ENCODE results near the gene MIA3.
"Not testable (repeated sequence)": the region's sequence is repeated elsewhere in the genome, so short reads cannot be mapped to it uniquely, and the experiment has no call there.

Gene MIA3, protein sequence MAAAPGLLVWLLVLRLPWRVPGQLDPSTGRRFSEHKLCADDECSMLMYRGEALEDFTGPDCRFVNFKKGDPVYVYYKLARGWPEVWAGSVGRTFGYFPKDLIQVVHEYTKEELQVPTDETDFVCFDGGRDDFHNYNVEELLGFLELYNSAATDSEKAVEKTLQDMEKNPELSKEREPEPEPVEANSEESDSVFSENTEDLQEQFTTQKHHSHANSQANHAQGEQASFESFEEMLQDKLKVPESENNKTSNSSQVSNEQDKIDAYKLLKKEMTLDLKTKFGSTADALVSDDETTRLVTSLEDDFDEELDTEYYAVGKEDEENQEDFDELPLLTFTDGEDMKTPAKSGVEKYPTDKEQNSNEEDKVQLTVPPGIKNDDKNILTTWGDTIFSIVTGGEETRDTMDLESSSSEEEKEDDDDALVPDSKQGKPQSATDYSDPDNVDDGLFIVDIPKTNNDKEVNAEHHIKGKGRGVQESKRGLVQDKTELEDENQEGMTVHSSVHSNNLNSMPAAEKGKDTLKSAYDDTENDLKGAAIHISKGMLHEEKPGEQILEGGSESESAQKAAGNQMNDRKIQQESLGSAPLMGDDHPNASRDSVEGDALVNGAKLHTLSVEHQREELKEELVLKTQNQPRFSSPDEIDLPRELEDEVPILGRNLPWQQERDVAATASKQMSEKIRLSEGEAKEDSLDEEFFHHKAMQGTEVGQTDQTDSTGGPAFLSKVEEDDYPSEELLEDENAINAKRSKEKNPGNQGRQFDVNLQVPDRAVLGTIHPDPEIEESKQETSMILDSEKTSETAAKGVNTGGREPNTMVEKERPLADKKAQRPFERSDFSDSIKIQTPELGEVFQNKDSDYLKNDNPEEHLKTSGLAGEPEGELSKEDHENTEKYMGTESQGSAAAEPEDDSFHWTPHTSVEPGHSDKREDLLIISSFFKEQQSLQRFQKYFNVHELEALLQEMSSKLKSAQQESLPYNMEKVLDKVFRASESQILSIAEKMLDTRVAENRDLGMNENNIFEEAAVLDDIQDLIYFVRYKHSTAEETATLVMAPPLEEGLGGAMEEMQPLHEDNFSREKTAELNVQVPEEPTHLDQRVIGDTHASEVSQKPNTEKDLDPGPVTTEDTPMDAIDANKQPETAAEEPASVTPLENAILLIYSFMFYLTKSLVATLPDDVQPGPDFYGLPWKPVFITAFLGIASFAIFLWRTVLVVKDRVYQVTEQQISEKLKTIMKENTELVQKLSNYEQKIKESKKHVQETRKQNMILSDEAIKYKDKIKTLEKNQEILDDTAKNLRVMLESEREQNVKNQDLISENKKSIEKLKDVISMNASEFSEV (N-terminal part only)

DNA sequence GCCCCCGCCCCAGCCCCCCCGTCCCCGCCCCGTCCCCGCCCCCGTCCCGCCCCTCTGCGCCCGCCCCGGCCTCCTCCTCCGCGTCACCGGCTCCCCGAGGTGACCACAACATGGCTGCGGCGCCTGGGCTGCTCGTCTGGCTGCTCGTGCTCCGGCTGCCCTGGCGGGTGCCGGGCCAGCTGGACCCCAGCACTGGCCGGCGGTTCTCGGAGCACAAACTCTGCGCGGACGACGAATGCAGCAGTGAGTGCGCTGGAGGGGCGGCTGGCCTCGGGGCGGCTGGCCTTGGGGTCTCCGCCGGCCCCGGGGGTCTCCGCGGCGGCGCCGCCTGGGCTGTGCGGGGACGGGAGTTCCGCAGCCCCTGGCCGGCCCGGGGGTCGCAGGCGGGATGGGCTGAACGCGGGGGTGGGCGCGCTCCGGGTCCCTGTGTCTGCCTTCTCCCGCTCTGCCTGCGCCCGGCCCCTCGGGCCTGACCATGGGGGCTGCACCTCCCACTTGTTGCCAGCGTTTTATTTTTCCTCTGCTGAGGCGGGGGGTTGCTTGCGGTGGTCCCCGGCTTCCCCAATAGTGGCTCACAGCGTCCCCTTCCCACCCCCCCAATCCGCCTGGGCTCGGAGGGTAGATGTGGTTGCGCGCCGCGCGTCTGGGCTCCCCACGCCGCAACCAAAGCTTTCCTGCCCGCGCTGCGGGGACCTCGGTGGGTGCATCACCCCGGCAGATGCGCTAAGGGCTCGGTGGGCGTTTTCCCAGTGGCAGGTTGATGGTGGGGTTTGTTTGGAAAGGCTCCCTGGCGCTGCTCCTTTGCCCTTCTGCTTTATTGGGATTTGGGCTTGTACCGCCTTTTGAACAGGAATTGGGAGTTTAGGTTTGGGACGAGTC, at the start of gene MIA3:
MIA3 (plus strand) TSS at position 97 of the 879 bp plus-strand sequence; CDS start at position 111, 14 bp downstream.
- peak; percentile 27 for DNase-seq (ENCODE audit: low read depth)

- DNase-seq (ENCODE audit: low read depth): no peak
These were observed 47.1 kb upstream of the MIA3 start for GRCh38 chr1:222570837-222571236.

DNA sequence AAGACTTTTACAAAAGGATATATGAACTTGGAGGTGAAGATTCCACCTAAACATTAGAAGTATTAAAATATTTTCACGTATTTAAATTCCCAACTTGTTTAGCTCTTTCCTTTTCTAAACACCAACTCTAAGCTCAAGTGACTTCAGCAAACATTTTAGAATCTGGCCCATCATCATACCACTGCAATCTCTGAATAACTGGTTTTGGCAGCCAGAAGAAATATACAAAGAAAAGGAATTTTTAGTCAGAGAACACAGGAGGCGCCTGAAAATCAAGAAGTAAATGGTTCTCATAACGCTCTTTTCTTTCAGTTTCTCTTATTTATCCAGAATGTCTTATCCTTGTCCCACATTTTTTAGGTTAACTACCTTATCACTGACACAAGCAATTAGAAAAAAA, 38.6 kb upstream of the MIA3 start:
- DNase-seq (ENCODE audit: low read depth): no peak

GRCh38 chr1:222582099-222582774, 35.7 kb upstream of the MIA3 start:
- DNase-seq (ENCODE audit: low read depth): no peak

GRCh38 chr1:222583079-222583478, 34.8 kb upstream of the MIA3 start:
- DNase-seq (ENCODE audit: low read depth): no peak

- no peak for DNase-seq (ENCODE audit: low read depth)
These were observed 31.1 kb upstream of the MIA3 start for GRCh38 chr1:222586842-222587241.

DNA sequence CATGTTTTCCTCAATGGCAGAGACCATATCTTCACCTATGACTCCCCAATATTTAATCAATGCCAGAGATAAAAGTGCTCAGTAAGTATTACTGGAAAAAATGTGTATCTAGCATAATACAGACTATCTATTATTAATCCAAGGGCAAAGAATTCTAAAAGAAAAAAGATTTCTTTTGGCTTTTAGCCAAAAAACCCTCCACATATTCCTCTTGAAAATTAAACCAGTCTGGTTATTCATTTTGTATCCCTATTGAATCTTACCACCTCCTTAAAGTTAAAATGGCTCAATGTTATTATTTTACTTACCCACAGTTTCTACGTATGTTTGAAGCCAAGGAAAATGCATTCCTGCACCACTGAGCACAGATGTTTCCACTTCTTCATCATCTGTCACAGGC, 29.8 kb upstream of the MIA3 start:
- DNase-seq (ENCODE audit: low read depth): no peak

GRCh38 chr1:222589462-222590302, 28.2 kb upstream of the MIA3 start, which contains the start of gene TAF1A:
TSS of gene TAF1A (minus strand) at chr1:222589933.
- DNase-seq (ENCODE audit: low read depth): peak; percentile 75

GRCh38 chr1:222592171-222592570, 25.7 kb upstream of the MIA3 start:
- DNase-seq (ENCODE audit: low read depth): no peak

DNA sequence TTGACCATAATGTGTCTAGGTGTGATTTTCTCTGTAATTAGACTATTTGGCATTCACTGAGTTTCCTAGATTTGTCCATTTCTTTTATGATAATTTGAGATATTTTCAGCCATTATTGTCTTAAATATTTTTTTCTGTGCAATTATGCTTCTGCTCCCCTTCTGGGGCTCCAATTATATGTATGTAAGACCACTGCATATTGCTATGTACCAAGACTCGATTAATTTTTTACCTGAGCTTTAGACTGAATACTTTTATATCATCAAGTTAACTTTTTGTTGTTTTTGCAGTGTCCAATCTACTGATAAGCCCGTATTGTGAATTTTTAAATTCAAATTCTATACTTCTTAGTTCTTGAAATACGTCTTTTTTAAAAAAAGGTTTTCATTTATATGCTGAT, 23.1 kb upstream of the MIA3 start:
- DNase-seq (ENCODE audit: low read depth): no peak

DNA sequence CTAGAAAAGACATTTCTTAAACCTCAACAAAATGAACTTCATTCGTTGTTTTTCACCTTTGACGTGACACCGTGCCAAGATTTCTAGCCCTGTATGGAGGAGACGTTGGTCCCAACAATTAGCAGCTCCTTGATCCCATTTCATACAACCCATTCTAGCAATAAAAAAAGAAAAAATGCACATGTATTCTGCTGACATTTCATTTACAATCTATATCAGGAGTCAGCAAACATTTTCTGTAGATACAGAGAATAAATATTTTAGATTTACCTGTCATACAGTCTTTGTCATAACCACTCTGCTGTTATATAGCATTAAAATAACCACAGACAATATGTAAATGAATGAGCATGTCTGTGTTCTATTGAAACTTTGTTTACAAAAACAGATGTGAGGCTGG, 21.2 kb upstream of the MIA3 start:
- no peak for DNase-seq (ENCODE audit: low read depth)

- DNase-seq (ENCODE audit: low read depth): no peak
These were observed 17.6 kb upstream of the MIA3 start for GRCh38 chr1:222600281-222600680.

GRCh38 chr1:222601257-222601656, 16.6 kb upstream of the MIA3 start:
- no peak for DNase-seq (ENCODE audit: low read depth)

DNA sequence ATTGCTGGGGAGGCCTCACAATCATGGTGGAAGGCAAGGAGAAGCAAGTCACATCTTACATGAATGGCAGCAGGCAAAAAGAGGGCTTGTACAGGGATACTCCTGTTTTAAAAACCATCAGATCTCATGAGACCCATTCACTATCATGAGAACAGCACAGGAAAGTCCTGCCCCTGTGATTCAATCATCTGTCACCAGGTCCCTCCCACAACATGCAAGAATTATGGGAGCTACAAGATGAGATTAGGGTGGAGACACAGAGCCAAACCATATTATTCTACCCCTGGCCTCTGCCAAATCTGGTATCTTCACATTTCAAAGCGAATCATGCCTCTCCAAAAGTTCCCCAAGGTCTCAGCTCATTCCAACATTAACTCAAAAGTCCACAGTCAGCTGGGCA, 11.1 kb upstream of the MIA3 start:
- no peak for DNase-seq (ENCODE audit: low read depth)

DNA sequence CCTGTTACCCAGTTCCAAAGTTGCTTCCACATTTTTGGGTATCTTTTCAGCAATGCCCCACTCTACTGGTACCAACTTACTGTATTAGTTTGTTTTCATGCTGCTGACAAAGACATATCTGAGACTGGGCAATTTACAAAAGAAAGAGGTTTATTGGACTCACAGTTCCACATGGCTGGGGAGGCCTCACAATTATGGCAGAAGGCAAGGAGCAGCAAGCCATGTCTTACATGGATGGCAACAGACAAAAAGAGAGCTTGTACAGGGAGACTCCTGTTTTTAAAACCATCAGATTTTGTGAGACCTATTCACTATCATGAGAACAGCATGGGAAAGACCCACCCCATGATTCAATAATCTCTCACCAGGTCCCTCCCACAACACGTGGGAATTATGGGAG, 8.8 kb upstream of the MIA3 start:
- not testable (repeated sequence) for DNase-seq (ENCODE audit: low read depth)

- DNase-seq (ENCODE audit: low read depth): no peak
These were observed 7.2 kb upstream of the MIA3 start for GRCh38 chr1:222610728-222611127.

- no peak for DNase-seq (ENCODE audit: low read depth)
These were observed 4.3 kb upstream of the MIA3 start for GRCh38 chr1:222613627-222614026.

DNA sequence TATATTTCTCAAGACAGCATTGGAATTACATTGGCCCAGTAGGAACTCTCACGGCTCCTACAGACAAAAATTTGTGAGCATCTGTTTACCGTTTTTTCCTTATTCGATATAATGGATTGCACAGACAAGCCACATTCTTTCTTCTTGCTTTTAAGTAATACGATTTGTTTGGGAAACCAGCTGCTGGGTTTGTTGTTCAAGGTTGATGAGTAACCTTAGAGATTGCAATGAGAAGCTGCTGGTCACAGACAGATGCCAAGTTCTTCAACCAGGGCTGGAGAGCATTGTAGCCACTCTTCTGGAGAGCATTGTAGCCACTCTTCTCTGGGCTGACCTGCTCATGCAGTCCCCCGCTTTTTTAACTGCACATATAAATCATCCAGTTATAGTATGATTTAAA, 1.4 kb upstream of the MIA3 start:
- DNase-seq (ENCODE audit: low read depth): no peak

- peak; percentile 88 for DNase-seq (ENCODE audit: low read depth)
These were observed 438 bp upstream of the MIA3 start for GRCh38 chr1:222617367-222617951.
